BJ (cell line): ENCODE measurements around the gene GRIN3A. TPM values are rescaled to one million over a fixed set of nuclear protein-coding genes. Genes with fewer than 3 reads are reported as not detected.

ENCODE experiments used
- CTCF ChIA-PET: fragments of 350-600 bp; formaldehyde crosslinking; extraction: SDS; loops from one replicate; lab custom pipeline; 2021; ENCODE audit warnings: antibody characterized with exemption, inconsistent platforms; lab: Yijun Ruan, JAX
- POLR2A ChIA-PET: fragments of 300-600 bp; sonication (Branson Sonifier 250); formaldehyde crosslinking; extraction: SDS; loops from one replicate; lab custom pipeline; 2021; ENCODE audit warnings: antibody characterized with exemption; lab: Charles Lee
- DNase-seq: peaks from one replicate; pipeline ENCODE4 v3.0.0-alpha.2; 2011; ENCODE audit warnings: low read depth
- H3K27me3 ChIP-seq: 2 replicates; pipeline ENCODE4 v1.6.0; 2011; ENCODE audit warnings: low read length; ENCODE audit not compliant: control insufficient read depth, insufficient read depth
- H3K36me3 ChIP-seq: 2 replicates; pipeline ENCODE4 v1.5.1; 2011; ENCODE audit warnings: low read length; ENCODE audit not compliant: control insufficient read depth, insufficient read depth
- H3K4me3 ChIP-seq: 2 replicates; pipeline ENCODE4 v1.5.1; 2011; ENCODE audit warnings: low read depth, mild to moderate bottlenecking, control low read depth, low read length
- polyA plus RNA-seq: library from polyadenylated mRNA; depleted of rRNA; stranded (reverse); fragments of >200 nt; gene quantifications from 2 replicates; pipeline ENCODE4 v1.2.3, GENCODE V29; 2011
- TF ChIP-seq, protein P1 (sequence below): IDR thresholded peaks from 2 replicates; pipeline ENCODE4 v1.5.1; 2011; ENCODE audit warnings: low read depth, mild to moderate bottlenecking, control low read depth, inconsistent platforms, low read length, moderate library complexity; ENCODE audit not compliant: insufficient read depth

Gene GRIN3A
- polyA plus RNA-seq, 1 experiment = not detected

DNA sequence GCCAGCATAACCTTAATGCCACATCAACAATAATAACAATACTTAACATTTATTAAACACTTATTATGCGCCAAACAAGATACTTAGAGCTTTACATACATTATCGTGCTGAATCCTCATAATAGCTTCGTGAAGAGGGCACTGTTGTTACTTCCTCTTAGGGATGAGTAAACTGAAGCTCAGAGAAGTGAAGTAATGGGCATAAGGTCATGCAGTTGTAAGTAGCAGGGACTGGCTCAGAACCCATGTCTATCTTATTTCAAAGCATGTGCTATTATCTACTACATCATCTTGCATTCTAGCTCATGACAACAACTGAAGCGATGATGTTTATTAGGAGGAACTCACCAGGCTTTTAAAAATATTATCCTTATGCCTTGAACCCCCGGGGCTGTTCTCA, 108.8 kb downstream of the GRIN3A start:
- POLR2A ChIA-PET = interaction anchor here (0.6 kb wide), 1 partner anchor 25 kb away, joined by 3 read pairs; no protein-coding TSS in a partner anchor
- CTCF ChIA-PET = no interaction called here
- TF ChIP-seq, protein P1, sequence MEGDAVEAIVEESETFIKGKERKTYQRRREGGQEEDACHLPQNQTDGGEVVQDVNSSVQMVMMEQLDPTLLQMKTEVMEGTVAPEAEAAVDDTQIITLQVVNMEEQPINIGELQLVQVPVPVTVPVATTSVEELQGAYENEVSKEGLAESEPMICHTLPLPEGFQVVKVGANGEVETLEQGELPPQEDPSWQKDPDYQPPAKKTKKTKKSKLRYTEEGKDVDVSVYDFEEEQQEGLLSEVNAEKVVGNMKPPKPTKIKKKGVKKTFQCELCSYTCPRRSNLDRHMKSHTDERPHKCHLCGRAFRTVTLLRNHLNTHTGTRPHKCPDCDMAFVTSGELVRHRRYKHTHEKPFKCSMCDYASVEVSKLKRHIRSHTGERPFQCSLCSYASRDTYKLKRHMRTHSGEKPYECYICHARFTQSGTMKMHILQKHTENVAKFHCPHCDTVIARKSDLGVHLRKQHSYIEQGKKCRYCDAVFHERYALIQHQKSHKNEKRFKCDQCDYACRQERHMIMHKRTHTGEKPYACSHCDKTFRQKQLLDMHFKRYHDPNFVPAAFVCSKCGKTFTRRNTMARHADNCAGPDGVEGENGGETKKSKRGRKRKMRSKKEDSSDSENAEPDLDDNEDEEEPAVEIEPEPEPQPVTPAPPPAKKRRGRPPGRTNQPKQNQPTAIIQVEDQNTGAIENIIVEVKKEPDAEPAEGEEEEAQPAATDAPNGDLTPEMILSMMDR = no peak
- Histone ChIP-seq H3K4me3 (no peak overlapping the region), H3K27me3 (no peaks in the 10 kb centered on the region), H3K36me3 (no peaks in the 10 kb centered on the region)
- no peak for DNase-seq

DNA sequence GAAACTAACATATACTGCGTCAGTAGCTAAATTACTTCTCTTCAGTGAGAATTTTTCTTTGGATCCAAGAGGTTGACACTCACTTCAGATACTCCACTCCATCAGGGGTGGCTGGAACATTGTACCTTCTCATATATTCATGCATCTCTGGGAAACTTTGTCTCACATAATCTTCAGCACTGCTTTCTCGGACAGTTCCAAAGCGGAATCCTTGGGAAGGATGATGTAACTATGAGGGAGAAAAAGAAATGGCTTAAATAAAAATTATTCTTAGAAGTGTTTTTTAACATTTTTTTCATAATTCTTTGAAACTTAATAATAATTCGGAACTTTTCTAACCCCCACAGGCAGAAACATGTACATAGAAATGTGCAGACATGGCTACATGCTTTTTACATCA, 110.3 kb downstream of the GRIN3A start:
- POLR2A ChIA-PET = no interaction called here
- TF ChIP-seq, protein P1 = no peak
- no peak for DNase-seq
- no peak overlapping the region for H3K4me3 ChIP-seq
- CTCF ChIA-PET = no interaction called here
- no peaks in the 10 kb centered on the region for H3K36me3 ChIP-seq
- no peaks in the 10 kb centered on the region for H3K27me3 ChIP-seq

DNA sequence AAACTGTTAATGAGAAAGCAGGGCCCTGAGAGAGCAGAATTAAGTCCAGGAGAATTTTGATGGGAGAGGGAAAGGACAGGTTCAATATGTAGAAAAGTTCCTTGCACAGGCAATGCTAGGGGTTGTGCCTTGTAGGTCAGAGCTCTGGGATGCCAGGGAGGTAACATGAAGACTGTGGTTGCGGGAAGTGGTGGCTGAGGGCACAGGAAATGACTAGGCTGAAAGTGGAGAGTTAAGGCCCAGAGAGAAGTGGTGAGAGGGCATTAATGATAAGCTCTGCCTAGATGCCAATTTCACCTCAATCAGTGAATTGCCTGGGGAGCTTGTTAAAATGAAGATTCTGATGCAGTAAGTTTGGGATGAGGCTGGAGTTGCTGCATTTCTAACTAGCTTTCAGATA, 112.2 kb downstream of the GRIN3A start:
- Histone ChIP-seq H3K36me3 (no peaks in the 10 kb centered on the region), H3K4me3 (no peak overlapping the region), H3K27me3 (no peaks in the 10 kb centered on the region)
- DNase-seq = no peak
- TF ChIP-seq, protein P1 = no peak
- ChIA-PET CTCF (interaction anchor here (1.5 kb wide), 1 partner anchor 12 kb away, joined by 4 read pairs; no protein-coding TSS in a partner anchor), POLR2A (no interaction called here)

DNA sequence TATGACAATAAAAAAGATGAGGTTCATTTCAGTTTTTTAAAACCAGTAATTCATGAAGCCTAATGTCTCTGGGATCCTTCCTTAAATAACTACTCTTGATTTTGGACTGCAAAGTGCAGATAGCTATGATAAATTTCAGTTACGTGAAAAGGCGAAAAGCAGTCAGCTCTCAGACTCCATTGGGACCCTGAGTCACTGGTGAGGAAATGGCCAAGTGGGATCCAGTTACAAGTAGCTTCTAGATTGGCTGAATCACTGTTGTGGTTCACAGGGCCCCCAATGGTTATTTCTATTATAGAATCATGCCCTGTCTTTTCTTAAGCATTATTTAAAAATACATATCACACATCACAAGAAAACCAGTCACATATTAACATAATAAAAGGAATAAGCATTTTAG, 112.6 kb downstream of the GRIN3A start:
- POLR2A ChIA-PET = no interaction called here
- no peak overlapping the region for H3K4me3 ChIP-seq
- no peaks in the 10 kb centered on the region for H3K27me3 ChIP-seq
- TF ChIP-seq, protein P1 = no peak
- CTCF ChIA-PET = interaction anchor here (1.0 to 1.5 kb wide), 2 partner anchors 10 to 12 kb away, joined by 4 read pairs; no protein-coding TSS in a partner anchor
- no peaks in the 10 kb centered on the region for H3K36me3 ChIP-seq
- no peak for DNase-seq

- Histone ChIP-seq H3K4me3 (no peak overlapping the region), H3K27me3 (no peaks in the 10 kb centered on the region), H3K36me3 (no peaks in the 10 kb centered on the region)
- TF ChIP-seq, protein P1 = no peak
- DNase-seq = no peak
- POLR2A ChIA-PET = no interaction called here
- CTCF ChIA-PET = no interaction called here
These were observed 118.0 kb downstream of the GRIN3A start for GRCh38 chr9:101620452-101620851.
